HepG2 (cell line): ENCODE data around the gene RAB33B. TPM values are rescaled to one million over a fixed set of nuclear protein-coding genes. Genes with fewer than 3 reads are reported as not detected.

Source experiments
- ARID2 ChIP-seq: sonication (generic); formaldehyde crosslinking; IDR thresholded peaks from 2 replicates; pipeline ENCODE4 v1.8.1; 2022; ENCODE audit warnings: mild to moderate bottlenecking, missing genetic modification reagents, borderline replicate concordance
- DBP ChIP-seq: sonication (generic); formaldehyde crosslinking; IDR thresholded peaks from 2 replicates; pipeline ENCODE4 v1.4.0; 2020; ENCODE audit warnings: missing genetic modification reagents; ENCODE audit errors: not compliant biosample characterization
- HMGXB3 ChIP-seq: sonication (generic); formaldehyde crosslinking; IDR thresholded peaks from 2 replicates; pipeline ENCODE4 v1.4.0; 2020; ENCODE audit warnings: missing genetic modification reagents, borderline replicate concordance
- KAT2B ChIP-seq: fragments of 150-350 bp; IDR thresholded peaks from 2 replicates; pipeline ENCODE4 v1.6.1; 2014; ENCODE audit warnings: low read depth, low read length, borderline replicate concordance
- LRRFIP1 ChIP-seq: sonication (generic); formaldehyde crosslinking; conservative IDR thresholded peaks from 2 replicates; pipeline ENCODE4 v1.4.0; 2020; ENCODE audit warnings: missing genetic modification reagents
- MED13 ChIP-seq: sonication (generic); formaldehyde crosslinking; IDR thresholded peaks from 2 replicates; pipeline ENCODE4 v1.5.0; 2020; ENCODE audit warnings: missing genetic modification reagents
- MYPOP ChIP-seq: sonication (generic); formaldehyde crosslinking; IDR thresholded peaks from 2 replicates; pipeline ENCODE4 v1.8.1; 2023; ENCODE audit warnings: mild to moderate bottlenecking, moderate library complexity, missing genetic modification reagents
- NR2F2 ChIP-seq: IDR thresholded peaks from 2 replicates; pipeline ENCODE4 v1.6.1; 2012; ENCODE audit warnings: low read depth, inconsistent platforms, borderline replicate concordance
- RORA ChIP-seq: sonication (generic); formaldehyde crosslinking; IDR thresholded peaks from 2 replicates; pipeline ENCODE4 v1.5.0; 2020; ENCODE audit warnings: mild to moderate bottlenecking, missing genetic modification reagents, moderate library complexity
- XBP1 ChIP-seq: sonication (generic); formaldehyde crosslinking; IDR thresholded peaks from 2 replicates; pipeline ENCODE4 v1.5.0; 2020; ENCODE audit warnings: missing genetic modification reagents
- ZMAT3 ChIP-seq: sonication (generic); formaldehyde crosslinking; conservative IDR thresholded peaks from 2 replicates; pipeline ENCODE4 v1.7.0; 2021; ENCODE audit warnings: missing genetic modification reagents
- ZNF281 ChIP-seq: sonication (generic); formaldehyde crosslinking; IDR thresholded peaks from 2 replicates; pipeline ENCODE4 v1.4.0; 2020; ENCODE audit warnings: missing genetic modification reagents, borderline replicate concordance
- ZNF639 ChIP-seq: conservative IDR thresholded peaks from 2 replicates; pipeline ENCODE4 v1.6.1; 2018; ENCODE audit warnings: missing genetic modification reagents
- ZNF672 ChIP-seq: sonication (generic); formaldehyde crosslinking; IDR thresholded peaks from 2 replicates; pipeline ENCODE4 v1.8.1; 2022; ENCODE audit warnings: missing genetic modification reagents
- ZNF816 ChIP-seq: sonication (generic); formaldehyde crosslinking; IDR thresholded peaks from 2 replicates; pipeline ENCODE4 v1.8.0; 2022; ENCODE audit warnings: missing genetic modification reagents, mild to moderate bottlenecking, borderline replicate concordance
- ZZZ3 ChIP-seq: sonication (generic); formaldehyde crosslinking; IDR thresholded peaks from 2 replicates; pipeline ENCODE4 v1.4.0; 2020; ENCODE audit warnings: missing genetic modification reagents, mild to moderate bottlenecking, borderline replicate concordance
- polyA plus RNA-seq, 8 experiments: library from polyadenylated mRNA; depleted of rRNA in 3 of 8; stranded (reverse) in 7 of 8; unstranded in 1 of 8; fragments of >200 nt; fragmentation: Illumina TruSeq in 4 of 8; extraction: Trizol in 4 of 8; gene quantifications; 2 replicates each; pipeline versions ENCODE4 v1.2.1 to v1.2.3, GENCODE V29; 2011 to 2016; ENCODE audit warnings: low read depth in 4 of 8, missing spikeins in 1 of 8, mixed read lengths in 1 of 8; ENCODE audit not compliant: insufficient read depth in 1 of 8
- total RNA-seq, 5 experiments: library from RNA; depleted of rRNA; stranded (reverse); fragments of >200 nt; fragmentation: Illumina TruSeq; extraction: Trizol; gene quantifications; 2 replicates each; pipeline ENCODE4 v1.2.3, GENCODE V29; 2016; ENCODE audit warnings: low read depth in 1 of 5

RAB33B gene
- total and polyA plus RNA-seq, 2 of the 13 experiments (the other 11 are each of a cell fraction or from before 2014, with no cell fraction given): 7.6 to 8.1 TPM

GRCh38 chr4:139453041-139453370 is 915 bp upstream of the RAB33B start (continued):
- TF ChIP-seq ZNF281 (CRISPR knock-in tag) (no peak), ZNF672 (CRISPR knock-in tag) (no peak), MED13 (CRISPR knock-in tag) (no peak), LRRFIP1 (CRISPR knock-in tag) (no peak), DBP (CRISPR knock-in tag) (no peak), MYPOP (CRISPR knock-in tag) (peak; percentile 23; the same call in 1 of the 2 replicates), NR2F2 (no peak), KAT2B (no peak), ZZZ3 (CRISPR knock-in tag) (no peak), ARID2 (CRISPR knock-in tag) (no peak), XBP1 (CRISPR knock-in tag) (no peak), RORA (CRISPR knock-in tag) (no peak), HMGXB3 (no peak), ZNF816 (CRISPR knock-in tag) (peak; percentile 35; the same call in 1 of the 2 replicates), ZNF639 (CRISPR knock-in tag) (no peak), ZMAT3 (CRISPR knock-in tag) (no peak)
